ENCODE results near the gene TRIM68. TPM values are rescaled to one million over a fixed set of nuclear protein-coding genes. Genes with fewer than 3 reads are reported as not detected.
A peak's percentile ranks its signal among the peaks of the same experiment; 100 is the strongest.

TRIM68 gene
- total and polyA plus RNA-seq, 2 of the 4 experiments (the other 2 are of a cell fraction) = 8.1 to 8.4 TPM

DNA sequence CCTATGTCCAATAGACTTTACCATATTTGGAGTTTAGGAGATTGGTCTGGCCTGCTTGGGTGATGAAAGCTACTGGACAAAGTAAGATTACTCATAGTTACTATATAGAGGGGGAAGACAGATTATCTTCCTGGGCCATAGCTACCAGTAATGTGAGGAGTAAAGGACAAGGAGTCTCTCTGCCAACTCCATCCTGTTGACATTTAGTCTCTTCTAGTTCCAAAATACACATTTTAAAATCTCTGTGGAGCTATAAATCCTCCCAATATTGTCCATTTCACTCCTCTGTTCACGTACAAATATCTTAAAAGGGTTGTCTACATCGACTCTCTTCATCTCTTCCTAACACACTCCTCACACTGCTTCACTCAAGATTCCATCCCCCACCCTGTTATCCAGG lies 28.1 kb upstream of the TRIM68 start (continued):
- no peak for TF ChIP-seq CHD1 (IDR thresholded peaks at IDR 0.05; ENCODE audit: low read depth, low read length)
- no peak for TF ChIP-seq MXI1 (IDR thresholded peaks at IDR 0.05; ENCODE audit: borderline replicate concordance, low read depth, low read length)
- TF ChIP-seq RCOR1 (IDR thresholded peaks at IDR 0.05; ENCODE audit: insufficient replicate concordance, low read length) = no peak

DNA sequence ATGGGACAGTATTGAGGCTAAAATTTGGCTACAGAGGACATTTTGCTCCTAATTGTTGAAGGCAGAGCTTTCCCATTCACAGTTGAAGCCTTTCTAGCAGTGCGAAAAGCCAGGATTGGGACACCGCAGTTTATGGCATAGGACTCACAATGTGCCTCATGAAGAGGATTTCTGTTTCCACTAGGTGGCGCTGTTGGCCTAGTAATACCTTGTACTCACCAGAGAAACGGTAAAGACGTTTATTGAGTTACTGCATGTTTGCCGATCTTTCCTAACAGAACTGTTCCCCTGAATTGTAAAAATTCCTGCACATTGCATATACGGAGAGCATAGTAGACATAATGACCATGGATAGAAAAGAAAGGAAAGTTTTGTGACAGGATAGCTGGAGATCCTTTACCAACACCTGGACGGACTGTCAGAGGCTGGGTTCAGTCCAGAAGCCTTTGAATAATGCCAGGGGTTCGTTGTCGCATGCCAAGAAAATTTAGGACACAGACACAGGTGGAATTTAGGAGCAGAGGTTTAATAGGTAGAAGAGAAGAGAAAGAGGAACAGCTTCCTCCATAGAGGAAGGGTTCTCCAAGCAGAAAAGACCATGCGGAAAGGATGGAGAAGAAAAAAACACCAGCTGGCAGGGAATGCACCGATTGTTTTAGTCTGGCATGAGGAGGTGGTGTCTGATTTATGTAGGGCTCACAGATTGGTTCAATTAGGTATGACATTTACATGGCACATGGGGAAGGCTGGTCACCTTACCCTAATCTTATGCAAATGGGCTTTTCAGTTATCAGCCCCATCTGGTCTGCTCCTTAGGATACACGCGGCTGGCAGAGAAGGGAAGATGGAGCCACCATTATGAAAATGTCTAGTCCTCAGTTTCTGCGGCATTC lies 18.4 kb upstream of the TRIM68 start:
- Histone ChIP-seq H2AK5ac (ENCODE audit: low read depth, low read length) (no peak overlapping the region), H3K4ac (ENCODE audit: low read depth, low read length) (no peak overlapping the region), H2BK20ac (ENCODE audit: low read depth, low read length) (no peak overlapping the region), H4K5ac (ENCODE audit: low read depth, low read length) (no peak overlapping the region), H4K20me1 (ENCODE audit: insufficient read depth, low read length) (no peaks in the 10 kb centered on the region), H3K56ac (ENCODE audit: extremely low read depth, insufficient read depth, low read length) (no peak overlapping the region), H3K4me1 (ENCODE audit: control insufficient read depth, insufficient read depth, low read length) (no peaks in the 10 kb centered on the region), H4K8ac (ENCODE audit: low read depth in 2 of 2, low read length in 2 of 2) (no peak overlapping the region), H2BK5ac (ENCODE audit: low read depth, low read length, poor library complexity, severe bottlenecking) (no peak overlapping the region), H3K14ac (replicated peaks; ENCODE audit: low read depth, low read length) (no peak overlapping the region), H3K79me1 (ENCODE audit: low read depth in 1 of 2, low read length in 2 of 2) (no peaks in the 10 kb centered on the region), H4K91ac (ENCODE audit: insufficient read depth, low read depth, low read length) (no peak overlapping the region), H3K27ac (ENCODE audit: insufficient read depth, low read length) (no peak overlapping the region), H3K36me3 (ENCODE audit: control insufficient read depth, insufficient read depth, low read length) (no peaks in the 10 kb centered on the region), H2AFZ (replicated peaks; ENCODE audit: low read length, poor library complexity) (no peak overlapping the region), H3K4me2 (ENCODE audit: low read depth, low read length) (no peak overlapping the region), H3K23ac (ENCODE audit: low read depth, low read length) (no peak overlapping the region), H2AK9ac (replicated peaks; ENCODE audit: low read depth, low read length, poor library complexity) (no peak overlapping the region), H3K9ac (ENCODE audit: low read depth, low read length) (no peak overlapping the region), H3K27me3 (ENCODE audit: control insufficient read depth, insufficient read depth, low read length) (peaks cover 2% of the 10 kb centered on the region; the same call in 1 of the 2 replicates), H2BK120ac (ENCODE audit: low read depth, low read length) (no peak overlapping the region), H3K18ac (ENCODE audit: low read depth, low read length) (no peak overlapping the region), H2BK15ac (ENCODE audit: low read depth, low read length) (no peak overlapping the region), H3K9me3 (ENCODE audit: control insufficient read depth, insufficient read depth, low read length) (no peaks in the 10 kb centered on the region), H3K9me1 (ENCODE audit: insufficient read depth, low read length) (no peaks in the 10 kb centered on the region), H3K4me3 (ENCODE audit: insufficient read depth, low read depth, low read length) (no peak overlapping the region)
- CTCF ChIA-PET = interaction anchor here (0.7 to 2.6 kb wide), 3 partner anchors 10 to 390 kb away, joined by 3 to 14 read pairs (median 3); partner anchors contain the start of gene OR51D1
- ATAC-seq (ENCODE audit: low read depth) = peak; percentile 90
- POLR2A ChIA-PET (ENCODE audit: unreplicated experiment) = no interaction called here
- BruUV-seq (replicated peaks) = no TSS peak
- intact Hi-C loops (cut with micrococcal nuclease) = loop anchor here (1.0 to 10.0 kb wide), 10 partner anchors 378 to 1738 kb away; partner anchors contain the start of genes OR51V1 and OR52N2
- dilution Hi-C loops (cut with HindIII; ENCODE audit: low sequenced_read_pairs, unreplicated experiment) = no loop called here
- in situ Hi-C loops (cut with MboI; ENCODE audit: low sequenced_read_pairs) = no loop called here
- DNase-seq = peak; percentile 79
- 34% methylated on average over 4 of the region's 15 CpGs; no CpG with 5 or more reads in 1 of the 2 experiments for WGBS, 2 experiments (ENCODE audit: extremely low coverage in 2 of 2, insufficient read length in 1 of 2)
- TF ChIP-seq RFX5 (IDR thresholded peaks at IDR 0.05; ENCODE audit: low read depth, low read length) = no peak
- TF ChIP-seq CHD1 (IDR thresholded peaks at IDR 0.05; ENCODE audit: low read depth, low read length) = no peak
- TF ChIP-seq, protein P1, sequence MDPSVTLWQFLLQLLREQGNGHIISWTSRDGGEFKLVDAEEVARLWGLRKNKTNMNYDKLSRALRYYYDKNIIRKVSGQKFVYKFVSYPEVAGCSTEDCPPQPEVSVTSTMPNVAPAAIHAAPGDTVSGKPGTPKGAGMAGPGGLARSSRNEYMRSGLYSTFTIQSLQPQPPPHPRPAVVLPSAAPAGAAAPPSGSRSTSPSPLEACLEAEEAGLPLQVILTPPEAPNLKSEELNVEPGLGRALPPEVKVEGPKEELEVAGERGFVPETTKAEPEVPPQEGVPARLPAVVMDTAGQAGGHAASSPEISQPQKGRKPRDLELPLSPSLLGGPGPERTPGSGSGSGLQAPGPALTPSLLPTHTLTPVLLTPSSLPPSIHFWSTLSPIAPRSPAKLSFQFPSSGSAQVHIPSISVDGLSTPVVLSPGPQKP (IDR thresholded peaks at IDR 0.05; ENCODE audit: borderline replicate concordance, low read depth, low read length) = no peak
- TF ChIP-seq BHLHE40 (IDR thresholded peaks at IDR 0.05; ENCODE audit: low read depth, low read length) = no peak
- TF ChIP-seq MAZ (IDR thresholded peaks at IDR 0.05; ENCODE audit: borderline replicate concordance, low read depth, low read length) = no peak
- TF ChIP-seq RCOR1 (IDR thresholded peaks at IDR 0.05; ENCODE audit: insufficient replicate concordance, low read length) = no peak
- TF ChIP-seq CEBPB (IDR thresholded peaks at IDR 0.05; ENCODE audit: low read depth, low read length) = no peak
- no peak for TF ChIP-seq NFE2L2 (IDR thresholded peaks at IDR 0.05; ENCODE audit: low read depth, low read length)
- TF ChIP-seq, protein P2, sequence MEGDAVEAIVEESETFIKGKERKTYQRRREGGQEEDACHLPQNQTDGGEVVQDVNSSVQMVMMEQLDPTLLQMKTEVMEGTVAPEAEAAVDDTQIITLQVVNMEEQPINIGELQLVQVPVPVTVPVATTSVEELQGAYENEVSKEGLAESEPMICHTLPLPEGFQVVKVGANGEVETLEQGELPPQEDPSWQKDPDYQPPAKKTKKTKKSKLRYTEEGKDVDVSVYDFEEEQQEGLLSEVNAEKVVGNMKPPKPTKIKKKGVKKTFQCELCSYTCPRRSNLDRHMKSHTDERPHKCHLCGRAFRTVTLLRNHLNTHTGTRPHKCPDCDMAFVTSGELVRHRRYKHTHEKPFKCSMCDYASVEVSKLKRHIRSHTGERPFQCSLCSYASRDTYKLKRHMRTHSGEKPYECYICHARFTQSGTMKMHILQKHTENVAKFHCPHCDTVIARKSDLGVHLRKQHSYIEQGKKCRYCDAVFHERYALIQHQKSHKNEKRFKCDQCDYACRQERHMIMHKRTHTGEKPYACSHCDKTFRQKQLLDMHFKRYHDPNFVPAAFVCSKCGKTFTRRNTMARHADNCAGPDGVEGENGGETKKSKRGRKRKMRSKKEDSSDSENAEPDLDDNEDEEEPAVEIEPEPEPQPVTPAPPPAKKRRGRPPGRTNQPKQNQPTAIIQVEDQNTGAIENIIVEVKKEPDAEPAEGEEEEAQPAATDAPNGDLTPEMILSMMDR (conservative IDR thresholded peaks at IDR 0.05; ENCODE audit: low read depth, low read length) = peak; percentile 82
- TF ChIP-seq MXI1 (IDR thresholded peaks at IDR 0.05; ENCODE audit: borderline replicate concordance, low read depth, low read length) = no peak
- TF ChIP-seq RAD21 (IDR thresholded peaks at IDR 0.05; ENCODE audit: low read length) = peak; percentile 92
- peak; percentile 86 for TF ChIP-seq SMC3 (IDR thresholded peaks at IDR 0.05; ENCODE audit: low read depth, low read length)
